ENCODE data around the gene NBPF3.
"Not testable (repeated sequence)": the region's sequence is repeated elsewhere in the genome, so short reads cannot be mapped to it uniquely, and the experiment has no call there.

- TF ChIP-seq CTCF, POLR2A (IDR thresholded peaks at IDR 0.05): not testable (repeated sequence)
Observed at GRCh38 chr1:21427798-21428480, 12.0 kb upstream of the NBPF3 start.
